Bronchial epithelial cell (primary cell): ENCODE data around the gene WDR7. TPM values are rescaled to one million over a fixed set of nuclear protein-coding genes. Genes with fewer than 3 reads are reported as not detected.

Source experiments
- DNase-seq: peaks from one replicate; pipeline ENCODE4 v3.0.0-alpha.2; 2010; ENCODE audit warnings: low read depth
- FAIRE-seq: peaks from 2 replicates; lab custom pipeline; 2011; peaks lifted over from hg19 to GRCh38; lab: Jason Lieb, UNC
- H3K27me3 ChIP-seq: 2 replicates; pipeline ENCODE4 v1.5.1; 2011; ENCODE audit warnings: low read length; ENCODE audit not compliant: control insufficient read depth, insufficient read depth
- H3K36me3 ChIP-seq: 2 replicates; pipeline ENCODE4 v1.5.1; 2011; ENCODE audit warnings: low read length; ENCODE audit not compliant: control insufficient read depth, insufficient read depth
- H3K4me3 ChIP-seq: 2 replicates; pipeline ENCODE4 v1.5.1; 2011; ENCODE audit warnings: mild to moderate bottlenecking, low read depth, low read length, control low read depth
- CTCF ChIP-seq: IDR thresholded peaks from 2 replicates; pipeline ENCODE4 v1.5.1; 2011; ENCODE audit warnings: mild to moderate bottlenecking, moderate library complexity, low read length, control low read depth, inconsistent platforms; ENCODE audit not compliant: insufficient read depth, severe bottlenecking
- total RNA-seq: library from RNA; depleted of rRNA; stranded (reverse); fragments of >200 nt; gene quantifications from 2 replicates; pipeline ENCODE4 v1.2.1, GENCODE V29; 2014

Gene WDR7
- total RNA-seq, 1 donor from 2014 or later: 14.5 TPM

GRCh38 chr18:57060814-57061213 lies 409.7 kb downstream of the WDR7 start:
- no peak for DNase-seq
- no peak for FAIRE-seq
- H3K27me3 ChIP-seq: no peaks in the 10 kb centered on the region
- no peak overlapping the region for H3K4me3 ChIP-seq
- H3K36me3 ChIP-seq: no peaks in the 10 kb centered on the region
- no peak for TF ChIP-seq CTCF

- no peak for FAIRE-seq
- Histone ChIP-seq H3K36me3 (no peaks in the 10 kb centered on the region), H3K27me3 (no peaks in the 10 kb centered on the region), H3K4me3 (no peak overlapping the region)
- TF ChIP-seq CTCF: no peak
- DNase-seq: no peak
These were observed 411.0 kb downstream of the WDR7 start for GRCh38 chr18:57062178-57062577.

GRCh38 chr18:57062844-57063243 lies 411.7 kb downstream of the WDR7 start:
- no peak for TF ChIP-seq CTCF
- no peak for FAIRE-seq

GRCh38 chr18:57063601-57064103 lies 412.5 kb downstream of the WDR7 start:
- no peak for DNase-seq
- H3K36me3 ChIP-seq: no peaks in the 10 kb centered on the region
- no peak for FAIRE-seq
- H3K4me3 ChIP-seq: no peak overlapping the region
- no peak for TF ChIP-seq CTCF
- no peaks in the 10 kb centered on the region for H3K27me3 ChIP-seq

More at GRCh38 chr18:57062844-57063243, 411.7 kb downstream of the WDR7 start:
- H3K4me3 ChIP-seq: no peak overlapping the region
- H3K36me3 ChIP-seq: no peaks in the 10 kb centered on the region
- no peak for DNase-seq
- H3K27me3 ChIP-seq: no peaks in the 10 kb centered on the region

- Histone ChIP-seq H3K27me3 (no peaks in the 10 kb centered on the region), H3K4me3 (no peak overlapping the region), H3K36me3 (no peaks in the 10 kb centered on the region)
- TF ChIP-seq CTCF: no peak
- FAIRE-seq (no peak), DNase-seq (no peak)
These were observed 422.5 kb downstream of the WDR7 start for GRCh38 chr18:57073501-57074187.
